Heart right ventricle (tissue), 16 donors: ENCODE results near the gene MLH3. TPM values are rescaled to one million over a fixed set of nuclear protein-coding genes. Genes with fewer than 3 reads are reported as not detected.
"Not testable (repeated sequence)": the region's sequence is repeated elsewhere in the genome, so short reads cannot be mapped to it uniquely, and the experiment has no call there.

Experiments used
- ATAC-seq, 8 donors: fragments of 200-7000 bp; cut with Tn5 transposase; one replicate each; pipeline ENCODE4 v1.9.1; 2020; ENCODE audit warnings: mild to moderate bottlenecking in 8 of 8, moderate library complexity in 8 of 8, moderate number of reproducible peaks in 1 of 8
- DNase-seq, 2 donors: peaks; one replicate each; pipeline ENCODE4 v3.0.0-alpha.2; 2020
- H3K27ac ChIP-seq, 10 donors: fragments of 200-600 bp; sonication (generic) in 2 of 10; one replicate each; pipeline versions ENCODE4 v1.5.0 to v1.8.0; 2020 to 2022; ENCODE audit warnings: mild to moderate bottlenecking in 3 of 10
- H3K27me3 ChIP-seq, 7 donors: fragments of 200-600 bp; one replicate each; pipeline ENCODE4 v1.8.0; 2021 to 2022; ENCODE audit warnings: mild to moderate bottlenecking in 2 of 7
- H3K36me3 ChIP-seq, 9 donors: fragments of 200-600 bp; sonication (generic) in 1 of 9; one replicate each; pipeline versions ENCODE4 v1.5.0 to v1.8.0; 2020 to 2022; ENCODE audit warnings: mild to moderate bottlenecking in 2 of 9
- H3K4me1 ChIP-seq, 9 donors: fragments of 200-600 bp; sonication (generic) in 1 of 9; one replicate each; pipeline versions ENCODE4 v1.5.0 to v1.8.0; 2020 to 2022; ENCODE audit warnings: mild to moderate bottlenecking in 4 of 9
- H3K4me3 ChIP-seq, 10 donors: fragments of 200-600 bp; sonication (generic) in 2 of 10; one replicate each; pipeline versions ENCODE4 v1.5.0 to v1.8.0; 2020 to 2022; ENCODE audit warnings: mild to moderate bottlenecking in 7 of 10, moderate library complexity in 2 of 10
- H3K9me3 ChIP-seq, 11 donors: fragments of 200-600 bp in 10 of 11; sonication (generic) in 2 of 11; one replicate each; pipeline versions ENCODE4 v1.5.0 to v1.8.0; 2013 to 2022; ENCODE audit warnings: mild to moderate bottlenecking in 2 of 11, control low read depth in 1 of 11, moderate library complexity in 1 of 11
- CTCF ChIP-seq, 9 donors: fragments of 200-600 bp; sonication (generic) in 2 of 9; IDR thresholded peaks; one replicate each; pipeline versions ENCODE4 v1.5.0 to v1.8.0; 2021 to 2022; ENCODE audit warnings: antibody characterized with exemption in 9 of 9, mild to moderate bottlenecking in 5 of 9, moderate library complexity in 1 of 9
- WGBS, 2 donors: extraction: QIAGEN DNeasy Blood & Tissue Kit; methylation state at CpG; one replicate each; pipeline ENCODE4 v1.1.7; 2013; ENCODE audit warnings: inconsistent platforms in 1 of 2; 5-methylcytosine and 5-hydroxymethylcytosine counted together
- intact Hi-C, 10 donors: fragments of 100-400 bp; cut with DNase I; formaldehyde crosslinking; loops; one replicate each; pipeline versions ENCODE4 v1.11.1 to v1.14.2; 2022
- polyA plus RNA-seq, 2 donors: library from polyadenylated mRNA; stranded (reverse); fragments of 200-250 nt; gene quantifications; one replicate each; pipeline ENCODE4 v1.2.3, GENCODE V29; 2013
- total RNA-seq, 10 donors: library from RNA; stranded (reverse); fragmentation: NEBNext Ultra II Directional in 3 of 10; extraction: Animal tissue kit (Norgen Biotek cat#: 25700) in 3 of 10; gene quantifications; one replicate each; pipeline versions ENCODE4 v1.2.1 to v1.2.4, GENCODE V29; 2021 to 2023
- donor health status: Arrhythmogenic right ventricular cardiomyopathy.
- donor health status: ischemic (EF 13 %, LVEDD 7.1; RV severe dilation, severe dysfunction).
- donor health status: healthy with polysubstance abuse.
- donor health status: DM: no; HTN: yes; CAD: no.
- donor health status: DM: no; HTN: no; CAD: no.
- donor health status: ischemic (EF 25% LVEDD 6.9; RV normal size, moderate dysfunction).
- donor health status: ischemic (EF 25% LVEDD 5.7; RV mildly dilated, moderate dysfunction).
- donor health status: healthy.
- donor health status: DM: yes; HTN: yes; CAD: no.
- donor health status: Ischemic cardiomyopathy.
- donor health status: ischemic (EF 35%, LVEDD 5.7; RV mildly dilated, moderate dysfunction).
- donor health status: nonischemic (EF 11% LVEDD 7.7; RV severe dilation, severe dysfunction).
- donor health status: DM: yes; HTN: yes; CAD: no.
- donor health status: PGD.
- donor health status: ischemic (EF 29% LVEDD 5.4; RV normal size, mild dysfunction).
- donor health status: nonischemic (EF 23%, LVEDD 6.1; RV moderate dilation, normal function).

Gene MLH3
- total and polyA plus RNA-seq, 12 donors, result 8.4 to 21.6 (median 18.4) TPM

GRCh38 chr14:75001261-75001660 lies 50.0 kb downstream of the MLH3 start:
- Histone ChIP-seq H3K36me3 (peaks cover 0 to 25% (median 9%) of the 10 kb centered on the region in 9 donors), H3K4me1 (peaks cover 0 to 31% (median 21%) of the 10 kb centered on the region in 9 donors), H3K27ac (no peak overlapping the region), H3K27me3 (no peaks in the 10 kb centered on the region), H3K9me3 (peaks cover 0 to 13% (median 0%) of the 10 kb centered on the region in 11 donors), H3K4me3 (no peak overlapping the region)
- WGBS, 2 donors, result 92 to 99% methylated on average over 2 of the region's 2 CpGs
- no peak for TF ChIP-seq CTCF (IDR thresholded peaks at IDR 0.05)
- no peak for DNase-seq
- intact Hi-C loops, result loop anchor here in 9 of 10 donors (5.0 to 10.0 kb wide), 9 partner anchors 34 to 74 kb away; partner anchors contain the start of genes ZC2HC1C (in 3 of the 9), PGF (in 2 of the 9), ACYP1 (in 1 of the 9) and MLH3 (in 1 of the 9)
- ATAC-seq, result no peak

GRCh38 chr14:74995781-74996180 lies 55.5 kb downstream of the MLH3 start:
- H3K36me3 ChIP-seq, DNase-seq, H3K4me1 ChIP-seq, H3K27ac ChIP-seq, H3K27me3 ChIP-seq, H3K4me3 ChIP-seq, ATAC-seq, intact Hi-C loops: not testable (repeated sequence)
- 88 to 91% methylated on average over 4 to 5 of the region's 7 CpGs for WGBS, 2 donors
- peaks cover 0 to 12% (median 0%) of the 10 kb centered on the region in 11 donors for H3K9me3 ChIP-seq

- peaks cover 0 to 12% (median 0%) of the 10 kb centered on the region in 11 donors for H3K9me3 ChIP-seq
- H3K36me3 ChIP-seq, H3K27ac ChIP-seq, DNase-seq, H3K4me3 ChIP-seq, H3K27me3 ChIP-seq, ATAC-seq, H3K4me1 ChIP-seq, intact Hi-C loops: not testable (repeated sequence)
- WGBS, 2 donors, result 93 to 96% methylated on average over 26 to 28 of the region's 28 CpGs
Measured at GRCh38 chr14:74994182-74994581, 57.1 kb downstream of the MLH3 start.

- WGBS, 2 donors, result 87 to 89% methylated on average over 1 of the region's 1 CpG
- ATAC-seq, result no peak
Measured at GRCh38 chr14:74988993-74989392, 62.3 kb downstream of the MLH3 start.

DNA sequence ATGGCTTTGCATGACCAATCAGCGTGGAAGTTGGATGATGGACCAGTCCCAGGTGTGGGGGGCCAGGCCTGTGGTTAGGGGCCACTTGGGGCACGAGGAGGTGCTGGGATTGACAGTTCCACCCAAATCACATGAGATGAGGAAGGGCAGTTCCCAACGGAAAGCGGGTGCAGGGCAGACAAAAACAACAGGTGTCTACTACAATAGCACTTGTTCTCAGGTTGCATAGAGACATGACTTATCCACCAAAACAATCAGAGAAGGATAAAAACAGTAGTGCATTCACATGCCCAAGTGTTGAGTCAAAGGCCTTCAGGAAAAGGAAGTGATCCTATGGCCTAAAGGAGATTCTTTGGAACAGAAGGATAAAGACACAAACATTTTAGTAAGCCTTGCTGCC lies 63.1 kb downstream of the MLH3 start:
- Histone ChIP-seq H3K36me3 (no peaks in the 10 kb centered on the region), H3K27ac (peak overlapping the region in 1 of 10 donors; percentile 48), H3K4me1 (peaks cover 0 to 27% (median 0%) of the 10 kb centered on the region in 9 donors), H3K9me3 (no peaks in the 10 kb centered on the region), H3K4me3 (no peak overlapping the region), H3K27me3 (no peaks in the 10 kb centered on the region)
- DNase-seq (no peak), ATAC-seq (peak in 3 of 8 donors; percentile 21 to 64 (median 58))
- intact Hi-C loops, result no loop called here
- 69 to 71% methylated on average over 4 of the region's 4 CpGs for WGBS, 2 donors
- TF ChIP-seq CTCF (IDR thresholded peaks at IDR 0.05), result no peak

More at GRCh38 chr14:74988993-74989392, 62.3 kb downstream of the MLH3 start:
- no peak for TF ChIP-seq CTCF (IDR thresholded peaks at IDR 0.05)
- Histone ChIP-seq H3K36me3 (no peaks in the 10 kb centered on the region), H3K9me3 (no peaks in the 10 kb centered on the region), H3K27me3 (no peaks in the 10 kb centered on the region), H3K4me3 (no peak overlapping the region), H3K4me1 (peaks cover 0 to 25% (median 0%) of the 10 kb centered on the region in 9 donors), H3K27ac (no peak overlapping the region)
- intact Hi-C loops, result no loop called here
- DNase-seq, result no peak
